GM23338 (cell line): Measurements from ENCODE around the gene CX3CR1. TPM values are rescaled to one million over a fixed set of nuclear protein-coding genes. Genes with fewer than 3 reads are reported as not detected.

Experiments
- ATAC-seq: fragments of 200-7000 bp; cut with Tn5 transposase; 3 replicates; pipeline ENCODE4 v1.9.1; 2020
- DNase-seq: peaks from one replicate; pipeline ENCODE4 v3.0.0-alpha.2; 2015; ENCODE audit warnings: low spot score
- H2AFZ ChIP-seq: fragments of 200-600 bp; sonication (generic); 2 replicates; pipeline ENCODE4 v1.8.0; 2016; ENCODE audit warnings: antibody characterized with exemption, mild to moderate bottlenecking, moderate library complexity
- H3F3A ChIP-seq: fragments of 200-600 bp; sonication (generic); replicated peaks from 2 replicates; pipeline ENCODE4 v1.8.0; 2017; ENCODE audit warnings: antibody characterized with exemption, mixed run types, low read depth
- H3K27ac ChIP-seq: fragments of 200-600 bp; sonication (generic); 2 replicates; pipeline ENCODE4 v1.6.1; 2016; ENCODE audit warnings: low read depth
- H3K27me3 ChIP-seq: fragments of 200-600 bp; sonication (generic); 2 replicates; pipeline ENCODE4 v1.8.0; 2016; ENCODE audit warnings: mild to moderate bottlenecking, mixed run types, moderate library complexity; ENCODE audit not compliant: insufficient read depth
- H3K36me3 ChIP-seq: fragments of 200-600 bp; sonication (generic); 2 replicates; pipeline ENCODE4 v1.8.0; 2016; ENCODE audit warnings: mild to moderate bottlenecking; ENCODE audit not compliant: insufficient read depth
- H3K4me1 ChIP-seq: fragments of 200-600 bp; sonication (generic); 2 replicates; pipeline ENCODE4 v1.8.0; 2016; ENCODE audit warnings: mild to moderate bottlenecking, moderate library complexity; ENCODE audit not compliant: insufficient read depth
- H3K4me2 ChIP-seq: fragments of 200-600 bp; sonication (generic); 2 replicates; pipeline ENCODE4 v1.7.1; 2017; ENCODE audit warnings: mixed run types
- H3K4me3 ChIP-seq: fragments of 200-600 bp; sonication (generic); 2 replicates; pipeline ENCODE4 v1.6.1; 2016; ENCODE audit warnings: mixed run types
- H3K79me2 ChIP-seq: fragments of 200-600 bp; sonication (generic); replicated peaks from 2 replicates; pipeline ENCODE4 v1.8.0; 2017; ENCODE audit warnings: mild to moderate bottlenecking; ENCODE audit not compliant: insufficient read depth
- H3K9me2 ChIP-seq: fragments of 200-600 bp; sonication (generic); 2 replicates; pipeline ENCODE4 v1.8.0; 2017; ENCODE audit not compliant: insufficient read depth
- H4K20me1 ChIP-seq: fragments of 200-600 bp; sonication (generic); replicated peaks from 2 replicates; pipeline ENCODE4 v1.8.0; 2017; ENCODE audit warnings: mild to moderate bottlenecking; ENCODE audit not compliant: insufficient read depth
- H3K27ac Mint-ChIP-seq: 2 replicates; pipeline ENCODE4 v1.8.0; 2020; ENCODE audit warnings: inconsistent platforms, mild to moderate bottlenecking, moderate library complexity, mixed read lengths
- H3K27me3 Mint-ChIP-seq: 3 replicates; pipeline ENCODE4 v1.8.0; 2022; ENCODE audit warnings: low read depth, mild to moderate bottlenecking, moderate library complexity, mixed read lengths, inconsistent platforms; ENCODE audit not compliant: insufficient read depth, poor library complexity
- H3K36me3 Mint-ChIP-seq: 3 replicates; pipeline ENCODE4 v1.8.0; 2021; ENCODE audit warnings: low read depth, mild to moderate bottlenecking, inconsistent platforms, moderate library complexity, mixed read lengths
- H3K4me1 Mint-ChIP-seq: 3 replicates; pipeline ENCODE4 v1.8.0; 2020; ENCODE audit warnings: mild to moderate bottlenecking, inconsistent platforms, mixed read lengths
- H3K4me3 Mint-ChIP-seq: 3 replicates; pipeline ENCODE4 v1.8.0; 2021; ENCODE audit warnings: moderate library complexity, mild to moderate bottlenecking, inconsistent platforms, mixed read lengths
- H3K9me3 Mint-ChIP-seq: 3 replicates; pipeline ENCODE4 v1.8.0; 2020; ENCODE audit warnings: moderate library complexity, mild to moderate bottlenecking, inconsistent platforms, mixed read lengths
- CREB1 ChIP-seq: fragments of 250-450 bp; sonication (Bioruptor Pico); IDR thresholded peaks from 2 replicates; pipeline ENCODE4 v1.5.0; 2020; ENCODE audit warnings: low read depth, mild to moderate bottlenecking, moderate library complexity
- CTCF ChIP-seq, 2 experiments: fragments of 200-600 bp in 1 of 2; sonication (generic) in 1 of 2; conservative IDR thresholded peaks; 2 replicates each; pipeline versions ENCODE4 v1.5.1 to v1.6.1; 2016 to 2017; ENCODE audit warnings: antibody characterized with exemption in 2 of 2, low read depth in 2 of 2, mild to moderate bottlenecking in 2 of 2, moderate library complexity in 1 of 2
- ETS1 ChIP-seq: IDR thresholded peaks from 2 replicates; pipeline ENCODE4 v1.6.1; 2016; ENCODE audit warnings: antibody characterized with exemption
- EZH2 ChIP-seq: fragments of 200-600 bp; sonication (generic); IDR thresholded peaks from one replicate; pipeline ENCODE4 v1.8.0; 2017; ENCODE audit warnings: antibody characterized with exemption, mild to moderate bottlenecking, low read depth; ENCODE audit not compliant: unreplicated experiment
- EZH2phosphoT487 ChIP-seq: fragments of 200-600 bp; sonication (generic); IDR thresholded peaks from one replicate; pipeline ENCODE4 v1.8.1; 2018; ENCODE audit warnings: antibody characterized with exemption; ENCODE audit not compliant: unreplicated experiment
- JUNB ChIP-seq: IDR thresholded peaks from one replicate; pipeline ENCODE4 v1.6.1; 2016; ENCODE audit warnings: antibody characterized with exemption; ENCODE audit not compliant: unreplicated experiment
- NANOG ChIP-seq: IDR thresholded peaks from 2 replicates; pipeline ENCODE4 v1.6.1; 2016; ENCODE audit warnings: antibody characterized with exemption, borderline replicate concordance
- POLR2AphosphoS5 ChIP-seq: IDR thresholded peaks from 2 replicates; pipeline ENCODE4 v1.6.1; 2016; ENCODE audit warnings: antibody characterized with exemption, low read depth
- REST ChIP-seq: IDR thresholded peaks from one replicate; pipeline ENCODE4 v1.6.1; 2018; ENCODE audit warnings: antibody characterized with exemption; ENCODE audit not compliant: unreplicated experiment
- STAT1 ChIP-seq: IDR thresholded peaks from one replicate; pipeline ENCODE4 v1.6.1; 2016; ENCODE audit warnings: antibody characterized with exemption; ENCODE audit not compliant: unreplicated experiment
- ZNF114 ChIP-seq: fragments of 250-450 bp; sonication (Bioruptor Pico); IDR thresholded peaks from 2 replicates; pipeline ENCODE4 v1.5.0; 2020; ENCODE audit warnings: mild to moderate bottlenecking, moderate library complexity
- ZNF331 ChIP-seq: fragments of 250-450 bp; sonication (Bioruptor Pico); IDR thresholded peaks from 2 replicates; pipeline ENCODE4 v1.5.0; 2020; ENCODE audit warnings: low read depth, mild to moderate bottlenecking, moderate library complexity
- ZNF462 ChIP-seq: fragments of 250-450 bp; sonication (Bioruptor Pico); IDR thresholded peaks from 2 replicates; pipeline ENCODE4 v1.5.0; 2020; ENCODE audit warnings: mild to moderate bottlenecking, moderate library complexity
- polyA plus RNA-seq: library from polyadenylated mRNA; unstranded; fragments of >200 nt; fragmentation: Nextera tagmentation; extraction: Ambion mirVana; gene quantifications from 2 replicates; pipeline ENCODE4 v1.2.1, GENCODE V29; 2016
- total RNA-seq: library from RNA; depleted of rRNA; stranded (reverse); fragments of >200 nt; shearing (Covaris generic); gene quantifications from 2 replicates; pipeline ENCODE4 v1.2.3, GENCODE V29; 2014

The CX3CR1 gene
- total and polyA plus RNA-seq, 2 experiments from 2014 or later = 0.24 to 0.42 TPM

- no peak for TF ChIP-seq ZNF331 (CRISPR knock-in tag)
Measured at GRCh38 chr3:39275963-39276593, 3.8 kb downstream of the CX3CR1 start (continued).

GRCh38 chr3:39275052-39275451 is 4.8 kb downstream of the CX3CR1 start:
- Mint-ChIP-seq H3K4me3 (no peak overlapping the region), H3K36me3 (no peaks in the 10 kb centered on the region), H3K9me3 (no peaks in the 10 kb centered on the region), H3K4me1 (peaks cover 5% of the 10 kb centered on the region), H3K27me3 (peaks cover 10% of the 10 kb centered on the region), H3K27ac (no peak overlapping the region)
- Histone ChIP-seq H4K20me1 (no peaks in the 10 kb centered on the region), H3K9me2 (no peaks in the 10 kb centered on the region), H2AFZ (no peak overlapping the region), H3K27me3 (no peaks in the 10 kb centered on the region), H3K4me2 (no peak overlapping the region), H3K79me2 (no peaks in the 10 kb centered on the region), H3K4me1 (no peaks in the 10 kb centered on the region; the same call in 1 of the 2 replicates), H3K36me3 (no peaks in the 10 kb centered on the region), H3K4me3 (no peak overlapping the region), H3K27ac (no peak overlapping the region), H3F3A (no peaks in the 10 kb centered on the region)
- TF ChIP-seq ZNF114 (CRISPR knock-in tag) (no peak), NANOG (no peak), CTCF (conservative IDR thresholded peaks at IDR 0.05; ENCODE audit: low read depth in 2 of 2) (no peak), STAT1 (no peak), ZNF331 (CRISPR knock-in tag) (no peak), ZNF462 (no peak), EZH2phosphoT487 (no peak), CREB1 (CRISPR knock-in tag) (no peak), JUNB (no peak), EZH2 (no peak), ETS1 (no peak), REST (no peak), POLR2AphosphoS5 (no peak)
- no peak for DNase-seq
- no peak for ATAC-seq
